Measurements from ENCODE around the gene PARP16.

PARP16 gene, protein sequence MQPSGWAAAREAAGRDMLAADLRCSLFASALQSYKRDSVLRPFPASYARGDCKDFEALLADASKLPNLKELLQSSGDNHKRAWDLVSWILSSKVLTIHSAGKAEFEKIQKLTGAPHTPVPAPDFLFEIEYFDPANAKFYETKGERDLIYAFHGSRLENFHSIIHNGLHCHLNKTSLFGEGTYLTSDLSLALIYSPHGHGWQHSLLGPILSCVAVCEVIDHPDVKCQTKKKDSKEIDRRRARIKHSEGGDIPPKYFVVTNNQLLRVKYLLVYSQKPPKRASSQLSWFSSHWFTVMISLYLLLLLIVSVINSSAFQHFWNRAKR

DNA sequence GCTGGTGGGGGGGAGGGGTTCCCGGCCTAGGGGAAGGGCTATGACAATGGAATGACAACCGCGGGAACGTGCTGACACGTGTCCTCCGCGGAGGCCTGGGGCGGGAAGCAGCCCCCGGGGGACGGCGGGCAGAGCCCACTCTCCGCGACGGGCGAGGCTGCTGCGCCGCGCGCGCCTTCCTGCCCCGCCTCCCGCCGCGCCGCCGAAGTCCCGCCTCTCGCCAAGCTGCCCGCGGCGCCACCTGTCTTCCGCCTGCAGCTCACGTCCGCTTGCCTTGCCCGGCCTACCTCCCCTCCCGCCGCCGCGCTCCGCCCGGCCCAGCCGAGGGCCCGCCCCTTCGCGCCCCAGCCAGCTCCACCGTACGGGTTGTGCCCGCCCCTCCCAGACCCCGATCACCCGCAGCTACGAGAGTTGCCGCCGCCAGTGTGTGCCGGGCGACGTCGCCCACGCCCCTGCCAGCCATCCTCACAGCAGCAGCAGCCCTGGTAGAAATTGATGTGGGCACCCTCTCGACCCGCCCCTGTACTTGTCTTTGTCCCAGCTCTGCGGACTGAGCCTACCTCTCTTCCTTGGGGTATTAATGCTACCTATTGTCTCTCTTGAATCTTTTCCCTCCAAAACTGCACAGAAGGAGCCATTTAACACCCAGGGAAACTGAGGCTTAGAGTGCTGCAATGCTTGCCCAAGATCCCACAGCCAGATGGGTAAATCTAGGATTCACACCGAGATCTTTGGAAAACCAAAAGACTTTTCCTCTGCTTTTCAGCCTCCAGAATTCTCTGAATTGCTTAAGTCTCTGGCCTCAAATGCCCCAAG, at the start of gene PARP16:
Gene PARP16, minus strand, starts transcription at position 180 of the 816 bp plus-strand sequence. CDS start 457 bp downstream, outside the sequence.
- DNase-seq = peak; percentile 96

DNA sequence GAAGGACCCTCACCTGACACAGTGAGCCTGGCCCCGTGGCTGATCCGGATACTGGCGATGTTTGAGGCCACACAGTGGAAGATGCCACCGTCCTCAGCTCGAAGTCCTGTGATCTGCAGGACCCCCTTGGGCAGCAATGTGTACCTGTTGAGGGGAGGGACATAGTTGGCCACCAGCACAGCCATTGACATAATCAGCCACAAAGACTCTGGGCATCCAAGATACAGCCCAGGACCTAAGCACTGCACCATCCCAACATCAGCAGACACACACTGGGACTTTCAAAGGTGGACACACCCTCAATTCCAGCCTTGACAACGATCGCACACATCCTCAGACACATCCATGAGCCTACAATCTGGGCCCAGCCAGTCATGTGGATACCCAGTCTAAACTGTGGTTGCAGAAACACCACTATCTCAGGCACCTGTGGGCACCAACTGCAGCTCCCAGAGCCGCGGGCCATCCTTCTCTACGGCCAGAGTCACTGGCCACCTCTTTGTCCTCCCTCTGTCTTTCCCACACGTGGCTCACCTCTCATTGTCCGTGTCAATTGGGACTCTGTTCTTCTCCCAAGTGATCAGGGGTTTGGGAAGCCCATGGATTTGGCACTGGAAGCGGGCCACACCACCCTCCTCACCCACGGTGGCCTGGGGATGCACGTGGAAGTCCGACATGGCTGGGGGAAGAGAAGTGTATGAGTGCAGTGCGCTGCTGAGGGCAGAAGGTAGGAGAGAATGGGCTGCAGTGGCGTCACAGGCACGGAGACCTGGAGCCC, 48.8 kb upstream of the PARP16 start:
- no peak for DNase-seq

GRCh38 chr15:65334586-65335231, 48.0 kb upstream of the PARP16 start:
- no peak for DNase-seq

GRCh38 chr15:65333856-65334255, 47.2 kb upstream of the PARP16 start:
- no peak for DNase-seq

DNA sequence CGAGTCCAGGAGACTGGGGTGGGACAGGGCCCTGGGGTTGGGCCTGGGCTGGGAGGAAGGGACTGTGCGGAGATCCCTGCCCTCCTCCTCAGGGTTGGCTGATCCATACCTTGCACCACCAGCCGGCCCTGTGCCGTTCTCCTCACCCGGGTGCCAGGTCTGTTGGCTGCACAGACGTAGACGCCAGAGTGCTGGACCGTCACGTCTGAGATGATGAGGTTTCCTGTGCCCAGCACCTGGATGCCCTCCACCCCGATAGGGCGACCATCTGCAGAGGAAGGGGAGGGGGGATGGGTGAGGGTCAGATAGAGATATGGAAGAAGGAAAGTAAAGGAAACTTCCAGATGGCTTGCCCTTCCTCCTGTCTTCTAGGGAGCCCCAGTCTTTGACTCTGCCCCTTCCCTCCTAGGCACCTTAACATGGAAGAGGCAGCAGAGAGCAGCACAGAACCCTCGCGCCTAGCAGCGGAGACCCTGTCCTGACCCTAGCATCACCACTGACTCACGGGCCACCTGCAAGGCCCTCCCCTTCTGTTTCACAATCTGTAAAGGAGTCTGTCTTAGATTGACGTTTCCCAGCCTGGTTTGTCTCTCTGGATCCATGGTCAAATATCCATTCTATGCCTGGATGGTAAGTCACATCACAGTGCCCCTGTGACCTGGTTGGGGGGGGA, 46.6 kb upstream of the PARP16 start:
- no peak for DNase-seq

DNA sequence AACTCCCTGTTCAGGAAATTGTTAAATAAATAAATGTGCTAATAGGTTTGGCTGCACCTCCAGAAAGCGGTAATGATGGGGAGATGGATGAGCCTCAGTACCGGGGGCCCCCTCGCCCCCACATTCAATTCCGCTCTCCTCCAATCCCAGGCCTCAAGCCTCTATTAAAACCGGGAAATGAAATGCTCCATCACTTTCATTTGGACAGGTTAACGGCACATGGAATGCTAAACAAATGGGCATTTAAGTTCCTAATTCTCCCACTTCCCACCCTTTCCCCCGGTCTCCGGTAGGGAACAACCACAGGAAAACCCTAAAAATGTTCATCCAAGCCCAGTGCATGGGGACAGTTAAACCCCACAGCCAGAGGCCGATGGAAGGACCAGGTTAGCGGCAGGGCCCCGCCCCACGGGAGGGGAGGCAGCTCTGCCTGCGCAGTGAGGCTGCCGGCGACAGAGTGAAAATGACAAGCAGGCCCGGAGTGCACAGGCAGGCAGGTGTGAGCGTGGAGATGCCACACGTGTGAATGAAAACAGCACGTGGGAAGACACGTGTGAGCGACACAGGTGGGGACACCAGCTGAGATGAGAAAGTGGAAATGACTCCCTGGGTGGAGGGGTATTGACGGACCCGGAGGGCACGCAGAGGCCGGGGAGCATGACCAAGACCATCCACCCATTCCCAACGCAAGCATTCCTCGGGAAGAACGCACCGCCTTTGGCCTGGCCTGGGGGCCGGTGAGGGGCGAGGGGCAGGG, 45.9 kb upstream of the PARP16 start:
- no peak for DNase-seq

GRCh38 chr15:65331811-65332210, 45.1 kb upstream of the PARP16 start:
- no peak for DNase-seq

- no peak for DNase-seq
Measured at GRCh38 chr15:65330934-65331645, 44.4 kb upstream of the PARP16 start.

- no peak for DNase-seq
Measured at GRCh38 chr15:65329984-65330735, 43.5 kb upstream of the PARP16 start.

GRCh38 chr15:65329288-65329983, 42.8 kb upstream of the PARP16 start:
- DNase-seq = no peak

DNA sequence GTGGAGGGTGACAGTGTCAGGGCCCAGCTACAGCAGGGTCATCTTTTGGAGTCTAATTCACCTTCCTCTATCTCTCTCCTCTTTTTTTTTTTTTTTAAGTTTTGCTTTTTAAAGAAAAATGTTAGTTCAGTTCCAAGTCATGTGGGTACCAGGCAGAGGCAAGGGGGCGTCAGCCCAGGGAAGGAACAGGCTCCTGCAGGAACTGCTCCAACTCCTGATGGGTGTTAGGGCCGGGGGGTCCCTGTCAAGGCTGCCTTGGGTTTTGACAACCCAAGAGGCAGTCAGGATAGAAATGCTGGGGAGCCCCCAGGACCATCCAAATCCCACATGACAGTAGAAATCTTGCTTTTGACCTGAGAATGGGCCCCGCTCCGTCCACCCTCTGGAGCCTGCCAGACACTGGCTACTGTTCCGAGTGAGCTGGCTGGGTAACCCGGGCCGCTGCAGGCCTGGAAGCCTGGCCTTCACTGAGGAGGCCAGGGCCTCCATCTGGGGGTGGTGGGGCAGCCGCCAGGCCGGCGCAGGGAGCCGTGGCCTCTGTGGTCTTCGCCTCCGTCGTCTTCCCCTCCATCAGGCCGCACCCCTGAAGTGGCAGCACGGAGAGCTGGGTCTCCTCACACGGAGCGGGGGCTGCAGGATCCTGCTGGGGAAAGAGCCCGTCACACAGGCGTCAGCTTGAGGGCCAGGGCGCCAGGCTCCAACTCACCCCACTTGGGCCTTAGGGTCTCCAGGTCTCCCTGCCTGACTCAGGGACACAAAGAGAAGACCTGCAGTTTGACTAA, 42.0 kb upstream of the PARP16 start:
- DNase-seq = no peak

- DNase-seq = no peak
Measured at GRCh38 chr15:65327651-65328393, 41.1 kb upstream of the PARP16 start.

DNA sequence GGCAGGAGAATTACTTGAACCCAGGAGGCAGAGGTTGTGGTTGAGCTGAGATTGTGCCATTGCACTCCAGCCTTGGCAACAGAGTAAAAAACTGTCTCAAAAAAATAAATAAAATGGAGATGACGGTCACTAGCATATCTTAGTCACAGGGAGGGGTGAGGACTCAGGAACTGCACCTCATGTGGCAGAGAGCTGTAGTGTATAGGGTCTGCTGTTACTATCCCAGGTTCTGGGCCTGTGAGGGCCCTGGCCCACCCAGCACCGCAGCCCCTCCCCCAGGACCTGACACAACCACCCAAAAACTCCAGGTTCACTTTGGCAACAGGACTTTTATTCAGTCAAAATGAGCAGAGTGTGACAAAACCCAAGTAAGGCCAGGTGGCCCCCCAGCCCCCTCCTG, 40.1 kb upstream of the PARP16 start:
- DNase-seq = no peak

DNA sequence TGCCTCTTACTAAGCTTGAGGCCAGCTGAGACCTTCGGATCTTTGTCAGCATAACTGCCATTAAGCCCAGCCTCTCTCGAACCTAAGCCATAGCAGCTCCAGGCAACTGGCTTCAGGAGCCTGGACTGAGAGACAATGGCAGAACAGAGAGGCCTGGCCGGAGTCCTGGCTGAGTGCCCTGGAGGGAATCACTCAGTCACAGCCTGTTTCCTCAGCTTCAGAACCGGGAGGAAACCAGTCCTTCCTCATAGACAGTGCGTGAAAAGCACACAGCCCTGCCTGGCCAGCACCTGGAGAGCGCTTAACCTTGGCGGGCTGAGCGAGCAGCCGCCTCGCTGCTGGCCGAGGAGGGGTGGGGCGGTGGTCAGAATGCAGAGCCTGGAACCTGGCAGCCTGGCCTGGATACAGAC, 39.4 kb upstream of the PARP16 start:
- DNase-seq = no peak

- DNase-seq = no peak
Measured at GRCh38 chr15:65323071-65323511, 36.4 kb upstream of the PARP16 start.

GRCh38 chr15:65318870-65319356, 32.2 kb upstream of the PARP16 start:
- DNase-seq = peak; percentile 83

GRCh38 chr15:65312400-65312916, 25.8 kb upstream of the PARP16 start:
- no peak for DNase-seq
